A549 (cell line): Measurements from ENCODE around the gene NLRC5. TPM values are rescaled to one million over a fixed set of nuclear protein-coding genes. Genes with fewer than 3 reads are reported as not detected.

ENCODE experiments used
- ATAC-seq, 2 experiments: fragments of 200-7000 bp in 1 of 2; fragments of >200 bp in 1 of 2; cut with Nextera tagmentation in 1 of 2; cut with Tn5 transposase in 1 of 2; 3 replicates each; pipeline versions ENCODE4 v1.8.0 to v1.9.1; 2018 to 2020; ENCODE audit warnings: mild to moderate bottlenecking in 1 of 2, moderate library complexity in 1 of 2
- CTCF ChIA-PET: fragments of 300-600 bp; sonication (Branson Sonifier 250); formaldehyde crosslinking; extraction: SDS; loops from one replicate; lab custom pipeline; 2021; ENCODE audit warnings: antibody characterized with exemption, inconsistent platforms; lab: Yijun Ruan, JAX
- POLR2A ChIA-PET: fragments of 350-600 bp; formaldehyde crosslinking; extraction: SDS; loops from one replicate; lab custom pipeline; 2021; ENCODE audit warnings: antibody characterized with exemption, inconsistent platforms; lab: Yijun Ruan, JAX
- DNase-seq, 2 experiments: peaks; one replicate each; pipeline versions ENCODE4 v3.0.0 to v3.0.0-alpha.2; 2011 to 2016; ENCODE audit warnings: low read depth in 1 of 2, low spot score in 1 of 2
- FAIRE-seq: peaks from 2 replicates; lab custom pipeline; 2011; peaks lifted over from hg19 to GRCh38; lab: Jason Lieb, UNC
- H3K27ac ChIP-seq, 2 experiments: fragments of >200 bp; sonication (Bioruptor Twin); formaldehyde crosslinking; 3 replicates each; pipeline ENCODE4 v1.5.1; 2016 to 2017
- H3K4me1 ChIP-seq: fragments of >200 bp; sonication (Bioruptor Twin); formaldehyde crosslinking; 3 replicates; pipeline ENCODE4 v1.6.1; 2016
- H3K4me2 ChIP-seq: fragments of >200 bp; sonication (Bioruptor Twin); formaldehyde crosslinking; 3 replicates; pipeline ENCODE4 v1.6.1; 2016
- H3K4me3 ChIP-seq: fragments of >200 bp; sonication (Bioruptor Twin); formaldehyde crosslinking; 3 replicates; pipeline ENCODE4 v1.5.1; 2016
- H3K9me3 ChIP-seq: fragments of >200 bp; sonication (Bioruptor Twin); formaldehyde crosslinking; 3 replicates; pipeline ENCODE4 v1.6.1; 2016
- CBX8 ChIP-seq: fragments of 200-600 bp; sonication (generic); IDR thresholded peaks from 2 replicates; pipeline ENCODE4 v1.6.1; 2016
- CEBPB ChIP-seq, 2 experiments: fragments of >200 bp in 1 of 2; sonication (Bioruptor Twin) in 1 of 2; formaldehyde crosslinking in 1 of 2; IDR thresholded peaks; 2 replicates each; pipeline ENCODE4 v1.6.1; 2012 to 2016
- CHD2 ChIP-seq: fragments of 150-350 bp; IDR thresholded peaks from 2 replicates; pipeline ENCODE4 v1.6.1; 2014; ENCODE audit warnings: low read length; ENCODE audit not compliant: partially characterized antibody
- EP300 ChIP-seq, 2 experiments: fragments of >200 bp; sonication (Bioruptor Twin); formaldehyde crosslinking; IDR thresholded peaks; 2 replicates in 1 of 2; 3 replicates in 1 of 2; pipeline ENCODE4 v1.6.1; 2016 to 2017
- FOSL2 ChIP-seq, 2 experiments: fragments of 450-650 bp in 1 of 2; fragments of >200 bp in 1 of 2; sonication (Bioruptor Twin) in 1 of 2; formaldehyde crosslinking; IDR thresholded peaks; 2 replicates each; pipeline versions ENCODE4 v1.5.0 to v1.6.1; 2016 to 2020; ENCODE audit warnings: mild to moderate bottlenecking in 1 of 2, moderate library complexity in 1 of 2
- HEYL ChIP-seq: fragments of 250-450 bp; sonication (Bioruptor Pico); IDR thresholded peaks from 2 replicates; pipeline ENCODE4 v1.8.0; 2021; ENCODE audit warnings: mild to moderate bottlenecking, moderate library complexity
- JUN ChIP-seq, 2 experiments: fragments of >200 bp; sonication (Bioruptor Twin); formaldehyde crosslinking; IDR thresholded peaks; 2 replicates in 1 of 2; 3 replicates in 1 of 2; pipeline ENCODE4 v1.6.1; 2016 to 2017
- KDM1A ChIP-seq: fragments of 200-600 bp; sonication (generic); IDR thresholded peaks from 2 replicates; pipeline ENCODE4 v1.6.1; 2016; ENCODE audit warnings: low read depth, mild to moderate bottlenecking
- MAZ ChIP-seq: fragments of 150-350 bp; IDR thresholded peaks from 2 replicates; pipeline ENCODE4 v1.6.1; 2014; ENCODE audit warnings: antibody characterized with exemption, low read depth, low read length, borderline replicate concordance
- MYC ChIP-seq: IDR thresholded peaks from 2 replicates; pipeline ENCODE4 v1.6.1; 2012; ENCODE audit warnings: mild to moderate bottlenecking, inconsistent platforms, low read length, improper control_type of control experiment, borderline replicate concordance
- PHF8 ChIP-seq: fragments of 200-600 bp; sonication (generic); IDR thresholded peaks from 2 replicates; pipeline ENCODE4 v1.6.1; 2016; ENCODE audit warnings: low read depth, mild to moderate bottlenecking, antibody characterized with exemption, moderate library complexity, borderline replicate concordance
- TP53 ChIP-seq: fragments of 250-450 bp; sonication (Bioruptor Pico); IDR thresholded peaks from 2 replicates; pipeline ENCODE4 v1.5.0; 2021; ENCODE audit warnings: mild to moderate bottlenecking, moderate library complexity
- ZFP36 ChIP-seq: fragments of 450-650 bp; IDR thresholded peaks from 2 replicates; pipeline ENCODE4 v1.6.1; 2014; ENCODE audit warnings: borderline replicate concordance; ENCODE audit not compliant: partially characterized antibody
- ZSCAN20 ChIP-seq: fragments of 250-450 bp; sonication (Bioruptor Pico); IDR thresholded peaks from 2 replicates; pipeline ENCODE4 v1.8.0; 2022; ENCODE audit warnings: mild to moderate bottlenecking, moderate library complexity
- WGBS: methylation state at CpG from one replicate; pipeline ENCODE4 v1.1.6; 2017; ENCODE audit errors: missing lambda C conversion rate; 5-methylcytosine and 5-hydroxymethylcytosine counted together
- polyA plus RNA-seq, 4 experiments: library from polyadenylated mRNA; depleted of rRNA in 3 of 4; stranded (reverse); fragments of >200 nt; fragmentation: RNase III in 1 of 4; extraction: RNeasy Plus Mini Kit Qiagen cat#74134 plus additional on column Dnase treatment in 1 of 4; gene quantifications; 2 replicates in 3 of 4; 3 replicates in 1 of 4; pipeline ENCODE4 v1.2.3, GENCODE V29; 2011 to 2017
- TF ChIP-seq, protein P1 (sequence below): fragments of 150-350 bp; IDR thresholded peaks from 2 replicates; pipeline ENCODE4 v1.6.1; 2014; ENCODE audit warnings: low read depth, mild to moderate bottlenecking, low read length
- TF ChIP-seq, protein P2 (sequence below): fragments of >200 bp; sonication (Bioruptor Twin); formaldehyde crosslinking; IDR thresholded peaks from 3 replicates; pipeline ENCODE4 v1.6.1; 2016
- TF ChIP-seq, protein P3 (sequence below): fragments of 250-450 bp; sonication (Bioruptor Pico); IDR thresholded peaks from 2 replicates; pipeline ENCODE4 v1.5.0; 2021; ENCODE audit warnings: mild to moderate bottlenecking, moderate library complexity, borderline replicate concordance
- TF ChIP-seq, protein P4 (sequence below): IDR thresholded peaks from 2 replicates; pipeline ENCODE4 v1.6.1; 2012; ENCODE audit warnings: low read depth, borderline replicate concordance
- TF ChIP-seq, protein P5 (sequence below): fragments of >200 bp; sonication (Bioruptor Twin); formaldehyde crosslinking; IDR thresholded peaks from 3 replicates; pipeline ENCODE4 v1.5.1; 2016
- TF ChIP-seq, protein P6 (sequence below): IDR thresholded peaks from 2 replicates; pipeline ENCODE4 v1.6.1; 2012
- TF ChIP-seq, protein P7 (sequence below): fragments of >200 bp; sonication (Bioruptor Twin); formaldehyde crosslinking; IDR thresholded peaks from 2 replicates; pipeline ENCODE4 v1.6.1; 2016

NLRC5 gene
- polyA plus RNA-seq, 2 of the 4 experiments (the other 2 are of a cell fraction), result 2.5 to 3.6 TPM

DNA sequence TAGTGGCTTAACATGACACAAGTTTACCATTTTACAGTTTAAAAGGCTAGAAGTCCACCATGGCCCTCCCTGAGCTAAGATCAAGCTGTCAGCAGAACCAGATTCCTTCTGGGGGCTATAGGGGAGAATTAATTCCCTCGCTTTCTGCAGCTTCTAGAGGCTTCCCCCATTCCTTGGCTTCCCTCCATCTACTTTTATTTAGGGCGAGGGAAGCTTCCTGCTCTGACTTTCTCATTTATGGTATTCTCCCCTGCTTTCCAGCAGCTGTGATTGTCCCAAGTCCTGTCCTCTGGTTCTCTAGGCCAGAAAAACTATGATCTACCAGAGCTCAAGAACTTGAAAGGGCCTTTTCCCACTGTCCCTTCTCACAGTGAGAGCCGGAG is 23.3 kb upstream of the NLRC5 start:
- Histone ChIP-seq H3K4me3 (no peak overlapping the region), H3K4me1 (peaks cover 3% of the 10 kb centered on the region; the same call in 1 of the 3 replicates), H3K9me3 (no peaks in the 10 kb centered on the region), H3K27ac (no peak overlapping the region), H3K4me2 (no peak overlapping the region)
- POLR2A ChIA-PET, result no interaction called here
- TF ChIP-seq FOSL2 (IDR thresholded peaks at IDR 0.05), result no peak
- no peak for TF ChIP-seq FOSL2 (CRISPR knock-in tag; IDR thresholded peaks at IDR 0.05)
- no peak for DNase-seq
- 95% methylated on average over 3 of the region's 3 CpGs for WGBS
- CTCF ChIA-PET, result interaction anchor here (0.9 to 5.5 kb wide), 10 partner anchors 9 to 190 kb away, joined by 3 to 38 read pairs (median 8); partner anchors contain the start of gene NLRC5
- no peak for FAIRE-seq
- ATAC-seq, result no peak

DNA sequence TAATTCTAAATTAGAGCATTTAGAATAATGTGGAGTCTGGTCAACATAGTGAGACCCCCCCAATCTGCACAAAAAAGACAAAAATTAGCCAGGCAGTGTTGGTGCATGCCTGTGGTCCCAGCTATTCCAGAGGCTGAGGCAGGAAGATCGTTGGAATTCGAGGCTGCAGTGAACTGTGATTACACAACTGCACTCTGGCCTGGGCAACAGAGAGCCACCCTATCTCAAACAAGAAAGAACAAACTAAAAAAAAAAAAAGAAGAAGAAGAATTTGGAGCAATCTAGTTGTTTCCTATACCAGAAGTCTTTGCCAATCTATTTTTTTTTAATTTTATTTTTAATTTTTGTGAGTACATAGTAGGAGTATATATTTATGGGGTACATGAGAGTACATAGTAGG is 21.6 kb upstream of the NLRC5 start:
- TF ChIP-seq, protein P1, sequence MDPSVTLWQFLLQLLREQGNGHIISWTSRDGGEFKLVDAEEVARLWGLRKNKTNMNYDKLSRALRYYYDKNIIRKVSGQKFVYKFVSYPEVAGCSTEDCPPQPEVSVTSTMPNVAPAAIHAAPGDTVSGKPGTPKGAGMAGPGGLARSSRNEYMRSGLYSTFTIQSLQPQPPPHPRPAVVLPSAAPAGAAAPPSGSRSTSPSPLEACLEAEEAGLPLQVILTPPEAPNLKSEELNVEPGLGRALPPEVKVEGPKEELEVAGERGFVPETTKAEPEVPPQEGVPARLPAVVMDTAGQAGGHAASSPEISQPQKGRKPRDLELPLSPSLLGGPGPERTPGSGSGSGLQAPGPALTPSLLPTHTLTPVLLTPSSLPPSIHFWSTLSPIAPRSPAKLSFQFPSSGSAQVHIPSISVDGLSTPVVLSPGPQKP, result no peak
- TF ChIP-seq CEBPB (IDR thresholded peaks at IDR 0.05) (no peak), CBX8 (no peak), KDM1A (no peak), MAZ (no peak), MYC (no peak), CHD2 (no peak), ZFP36 (no peak), PHF8 (no peak), ZSCAN20 (CRISPR knock-in tag) (no peak), TP53 (CRISPR knock-in tag) (no peak), JUN (IDR thresholded peaks at IDR 0.05) (no peak), EP300 (IDR thresholded peaks at IDR 0.05) (no peak), HEYL (CRISPR knock-in tag) (no peak)
- TF ChIP-seq, protein P2, sequence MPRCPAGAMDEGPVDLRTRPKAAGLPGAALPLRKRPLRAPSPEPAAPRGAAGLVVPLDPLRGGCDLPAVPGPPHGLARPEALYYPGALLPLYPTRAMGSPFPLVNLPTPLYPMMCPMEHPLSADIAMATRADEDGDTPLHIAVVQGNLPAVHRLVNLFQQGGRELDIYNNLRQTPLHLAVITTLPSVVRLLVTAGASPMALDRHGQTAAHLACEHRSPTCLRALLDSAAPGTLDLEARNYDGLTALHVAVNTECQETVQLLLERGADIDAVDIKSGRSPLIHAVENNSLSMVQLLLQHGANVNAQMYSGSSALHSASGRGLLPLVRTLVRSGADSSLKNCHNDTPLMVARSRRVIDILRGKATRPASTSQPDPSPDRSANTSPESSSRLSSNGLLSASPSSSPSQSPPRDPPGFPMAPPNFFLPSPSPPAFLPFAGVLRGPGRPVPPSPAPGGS, result no peak
- TF ChIP-seq, protein P3, sequence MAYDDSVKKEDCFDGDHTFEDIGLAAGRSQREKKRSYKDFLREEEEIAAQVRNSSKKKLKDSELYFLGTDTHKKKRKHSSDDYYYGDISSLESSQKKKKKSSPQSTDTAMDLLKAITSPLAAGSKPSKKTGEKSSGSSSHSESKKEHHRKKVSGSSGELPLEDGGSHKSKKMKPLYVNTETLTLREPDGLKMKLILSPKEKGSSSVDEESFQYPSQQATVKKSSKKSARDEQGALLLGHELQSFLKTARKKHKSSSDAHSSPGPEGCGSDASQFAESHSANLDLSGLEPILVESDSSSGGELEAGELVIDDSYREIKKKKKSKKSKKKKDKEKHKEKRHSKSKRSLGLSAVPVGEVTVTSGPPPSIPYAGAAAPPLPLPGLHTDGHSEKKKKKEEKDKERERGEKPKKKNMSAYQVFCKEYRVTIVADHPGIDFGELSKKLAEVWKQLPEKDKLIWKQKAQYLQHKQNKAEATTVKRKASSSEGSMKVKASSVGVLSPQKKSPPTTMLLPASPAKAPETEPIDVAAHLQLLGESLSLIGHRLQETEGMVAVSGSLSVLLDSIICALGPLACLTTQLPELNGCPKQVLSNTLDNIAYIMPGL, result no peak
- TF ChIP-seq, protein P4, sequence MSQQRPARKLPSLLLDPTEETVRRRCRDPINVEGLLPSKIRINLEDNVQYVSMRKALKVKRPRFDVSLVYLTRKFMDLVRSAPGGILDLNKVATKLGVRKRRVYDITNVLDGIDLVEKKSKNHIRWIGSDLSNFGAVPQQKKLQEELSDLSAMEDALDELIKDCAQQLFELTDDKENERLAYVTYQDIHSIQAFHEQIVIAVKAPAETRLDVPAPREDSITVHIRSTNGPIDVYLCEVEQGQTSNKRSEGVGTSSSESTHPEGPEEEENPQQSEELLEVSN, result no peak
- TF ChIP-seq, protein P5, sequence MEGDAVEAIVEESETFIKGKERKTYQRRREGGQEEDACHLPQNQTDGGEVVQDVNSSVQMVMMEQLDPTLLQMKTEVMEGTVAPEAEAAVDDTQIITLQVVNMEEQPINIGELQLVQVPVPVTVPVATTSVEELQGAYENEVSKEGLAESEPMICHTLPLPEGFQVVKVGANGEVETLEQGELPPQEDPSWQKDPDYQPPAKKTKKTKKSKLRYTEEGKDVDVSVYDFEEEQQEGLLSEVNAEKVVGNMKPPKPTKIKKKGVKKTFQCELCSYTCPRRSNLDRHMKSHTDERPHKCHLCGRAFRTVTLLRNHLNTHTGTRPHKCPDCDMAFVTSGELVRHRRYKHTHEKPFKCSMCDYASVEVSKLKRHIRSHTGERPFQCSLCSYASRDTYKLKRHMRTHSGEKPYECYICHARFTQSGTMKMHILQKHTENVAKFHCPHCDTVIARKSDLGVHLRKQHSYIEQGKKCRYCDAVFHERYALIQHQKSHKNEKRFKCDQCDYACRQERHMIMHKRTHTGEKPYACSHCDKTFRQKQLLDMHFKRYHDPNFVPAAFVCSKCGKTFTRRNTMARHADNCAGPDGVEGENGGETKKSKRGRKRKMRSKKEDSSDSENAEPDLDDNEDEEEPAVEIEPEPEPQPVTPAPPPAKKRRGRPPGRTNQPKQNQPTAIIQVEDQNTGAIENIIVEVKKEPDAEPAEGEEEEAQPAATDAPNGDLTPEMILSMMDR, result no peak
- TF ChIP-seq, protein P6, sequence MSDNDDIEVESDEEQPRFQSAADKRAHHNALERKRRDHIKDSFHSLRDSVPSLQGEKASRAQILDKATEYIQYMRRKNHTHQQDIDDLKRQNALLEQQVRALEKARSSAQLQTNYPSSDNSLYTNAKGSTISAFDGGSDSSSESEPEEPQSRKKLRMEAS, result no peak
- TF ChIP-seq, protein P7, sequence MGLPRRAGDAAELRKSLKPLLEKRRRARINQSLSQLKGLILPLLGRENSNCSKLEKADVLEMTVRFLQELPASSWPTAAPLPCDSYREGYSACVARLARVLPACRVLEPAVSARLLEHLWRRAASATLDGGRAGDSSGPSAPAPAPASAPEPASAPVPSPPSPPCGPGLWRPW, result no peak
- TF ChIP-seq, all 56 proteins: peak for 0
- Histone ChIP-seq H3K9me3 (no peaks in the 10 kb centered on the region), H3K4me1 (peaks cover 3% of the 10 kb centered on the region; the same call in 1 of the 3 replicates), H3K4me2 (no peak overlapping the region), H3K4me3 (no peak overlapping the region), H3K27ac (no peak overlapping the region)
- POLR2A ChIA-PET, result no interaction called here
- CTCF ChIA-PET, result interaction anchor here (0.6 to 5.5 kb wide), 3 partner anchors 16 to 101 kb away, joined by 3 to 38 read pairs (median 15); no protein-coding TSS in a partner anchor
- DNase-seq (no peak), FAIRE-seq (no peak), ATAC-seq (no peak)
- WGBS, result 15% methylated on average over 2 of the region's 2 CpGs
